Stimulated activated CD4-positive, alpha-beta T cell treated with anti-CD3 and anti-CD28 coated beads, Interleukin-15, amount 100 ng/mL, for 24 hours (primary cell): ENCODE results near the gene PPP4C.
"Not testable (repeated sequence)": the region's sequence is repeated elsewhere in the genome, so short reads cannot be mapped to it uniquely, and the experiment has no call there.

Source experiments
- DNase-seq: peaks from one replicate; pipeline ENCODE4 v3.0.0-alpha.2; 2020

Gene PPP4C

GRCh38 chr16:30104090-30104489, 28.3 kb downstream of the PPP4C start:
- no peak for DNase-seq

- DNase-seq, result no peak
Observed at GRCh38 chr16:30104492-30104891, 28.7 kb downstream of the PPP4C start.

GRCh38 chr16:30108059-30108850, 32.5 kb downstream of the PPP4C start:
- no peak for DNase-seq

- DNase-seq, result no peak
Observed at GRCh38 chr16:30110661-30111060, 34.9 kb downstream of the PPP4C start.

- peak; percentile 83 for DNase-seq
Observed at GRCh38 chr16:30112197-30113030, 36.6 kb downstream of the PPP4C start.

- no peak for DNase-seq
Observed at GRCh38 chr16:30113031-30113710, 37.4 kb downstream of the PPP4C start, which contains the start of gene GDPD3. TSS of gene GDPD3 (minus strand) at chr16:30113537. CDS start at chr16:30113478, 59 bp downstream.

- no peak for DNase-seq
Observed at GRCh38 chr16:30113711-30114333, 38.0 kb downstream of the PPP4C start.

- DNase-seq, result no peak
Observed at GRCh38 chr16:30114411-30114810, 38.6 kb downstream of the PPP4C start.

- DNase-seq, result not testable (repeated sequence)
Observed at GRCh38 chr16:30114833-30115232, 39.0 kb downstream of the PPP4C start.

GRCh38 chr16:30115238-30115637, 39.4 kb downstream of the PPP4C start:
- no peak for DNase-seq

- no peak for DNase-seq
Observed at GRCh38 chr16:30116291-30117207, 40.8 kb downstream of the PPP4C start.

GRCh38 chr16:30117768-30118167, 42.0 kb downstream of the PPP4C start:
- no peak for DNase-seq

- DNase-seq, result no peak
Observed at GRCh38 chr16:30119428-30119827, 43.6 kb downstream of the PPP4C start.

- no peak for DNase-seq
Observed at GRCh38 chr16:30120340-30121105, 44.7 kb downstream of the PPP4C start.

- DNase-seq, result no peak
Observed at GRCh38 chr16:30121741-30122571, 46.2 kb downstream of the PPP4C start.

- peak; percentile 20 for DNase-seq
Observed at GRCh38 chr16:30122604-30123160, 46.9 kb downstream of the PPP4C start.

- no peak for DNase-seq
Observed at GRCh38 chr16:30124985-30125379, 49.2 kb downstream of the PPP4C start.

GRCh38 chr16:30125690-30126089, 49.9 kb downstream of the PPP4C start:
- not testable (repeated sequence) for DNase-seq

- DNase-seq, result no peak
Observed at GRCh38 chr16:30127993-30128392, 52.2 kb downstream of the PPP4C start.
